ENCODE results near the gene TNP1. TPM values are rescaled to one million over a fixed set of nuclear protein-coding genes. Genes with fewer than 3 reads are reported as not detected.

TNP1 gene
- total and polyA plus RNA-seq, 2 experiments from 2014 or later, result not detected

DNA sequence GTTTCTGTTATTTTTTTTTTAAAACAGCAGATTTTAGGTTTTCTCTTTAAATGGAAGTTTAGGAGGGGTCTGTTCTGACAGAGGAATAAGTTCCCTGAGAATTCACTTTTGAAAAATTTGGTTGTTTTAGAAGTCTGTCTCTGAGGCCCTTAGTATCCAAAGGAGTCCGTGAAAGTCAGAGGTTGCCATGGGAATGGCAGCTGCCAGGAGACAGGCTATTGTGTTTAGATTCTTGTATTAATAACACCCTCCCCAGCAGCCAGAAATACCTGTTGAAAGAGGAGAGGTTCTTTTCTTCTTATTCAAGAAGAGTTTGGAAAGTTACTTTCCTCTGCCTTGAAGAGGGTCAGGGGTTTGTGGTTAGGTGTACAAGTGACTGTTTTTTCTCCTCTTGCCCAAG is 29.5 kb downstream of the TNP1 start:
- Histone ChIP-seq H3K27ac (no peak overlapping the region), H3K4me1 (ENCODE audit: low read depth) (peaks cover 5% of the 10 kb centered on the region), H3K4me3 (no peak overlapping the region), H3K27me3 (no peaks in the 10 kb centered on the region), H3K36me3 (no peaks in the 10 kb centered on the region), H3K9me3 (ENCODE audit: low read depth) (no peaks in the 10 kb centered on the region)
- TF ChIP-seq, protein P1, sequence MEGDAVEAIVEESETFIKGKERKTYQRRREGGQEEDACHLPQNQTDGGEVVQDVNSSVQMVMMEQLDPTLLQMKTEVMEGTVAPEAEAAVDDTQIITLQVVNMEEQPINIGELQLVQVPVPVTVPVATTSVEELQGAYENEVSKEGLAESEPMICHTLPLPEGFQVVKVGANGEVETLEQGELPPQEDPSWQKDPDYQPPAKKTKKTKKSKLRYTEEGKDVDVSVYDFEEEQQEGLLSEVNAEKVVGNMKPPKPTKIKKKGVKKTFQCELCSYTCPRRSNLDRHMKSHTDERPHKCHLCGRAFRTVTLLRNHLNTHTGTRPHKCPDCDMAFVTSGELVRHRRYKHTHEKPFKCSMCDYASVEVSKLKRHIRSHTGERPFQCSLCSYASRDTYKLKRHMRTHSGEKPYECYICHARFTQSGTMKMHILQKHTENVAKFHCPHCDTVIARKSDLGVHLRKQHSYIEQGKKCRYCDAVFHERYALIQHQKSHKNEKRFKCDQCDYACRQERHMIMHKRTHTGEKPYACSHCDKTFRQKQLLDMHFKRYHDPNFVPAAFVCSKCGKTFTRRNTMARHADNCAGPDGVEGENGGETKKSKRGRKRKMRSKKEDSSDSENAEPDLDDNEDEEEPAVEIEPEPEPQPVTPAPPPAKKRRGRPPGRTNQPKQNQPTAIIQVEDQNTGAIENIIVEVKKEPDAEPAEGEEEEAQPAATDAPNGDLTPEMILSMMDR (IDR thresholded peaks at IDR 0.05; ENCODE audit: low read depth, low read length), result no peak
- DNase-seq (ENCODE audit: low read depth in 1 of 2, low spot score in 1 of 2), result no peak

DNA sequence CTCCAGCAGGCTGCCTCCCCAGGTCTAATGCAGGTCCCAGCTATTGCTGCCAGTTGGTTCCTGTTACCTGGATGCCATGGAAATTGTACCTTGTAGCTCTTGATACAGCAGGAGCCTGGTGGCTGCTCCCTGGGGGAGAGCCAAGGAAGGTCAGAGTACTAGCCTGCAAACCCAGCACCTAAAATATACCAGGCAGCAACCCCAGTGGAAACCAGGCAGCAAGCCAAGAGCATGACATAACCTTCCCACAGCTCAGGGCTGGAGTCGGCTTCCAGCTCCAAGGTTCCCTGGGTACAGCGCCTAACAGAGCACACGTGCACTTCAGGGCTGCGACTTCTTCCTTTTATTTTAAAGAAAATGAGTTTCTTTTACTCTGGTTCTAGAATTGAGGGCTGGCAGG is 30.3 kb downstream of the TNP1 start:
- H3K36me3 ChIP-seq, result no peaks in the 10 kb centered on the region
- H3K4me3 ChIP-seq, result no peak overlapping the region
- no peak overlapping the region for H3K27ac ChIP-seq
- TF ChIP-seq, protein P1 (IDR thresholded peaks at IDR 0.05; ENCODE audit: low read depth, low read length), result no peak
- DNase-seq (ENCODE audit: low read depth in 1 of 2, low spot score in 1 of 2), result peak; percentile 62 to 75
- H3K27me3 ChIP-seq, result no peaks in the 10 kb centered on the region
- peaks cover 5% of the 10 kb centered on the region for H3K4me1 ChIP-seq (ENCODE audit: low read depth)
- no peaks in the 10 kb centered on the region for H3K9me3 ChIP-seq (ENCODE audit: low read depth)

DNA sequence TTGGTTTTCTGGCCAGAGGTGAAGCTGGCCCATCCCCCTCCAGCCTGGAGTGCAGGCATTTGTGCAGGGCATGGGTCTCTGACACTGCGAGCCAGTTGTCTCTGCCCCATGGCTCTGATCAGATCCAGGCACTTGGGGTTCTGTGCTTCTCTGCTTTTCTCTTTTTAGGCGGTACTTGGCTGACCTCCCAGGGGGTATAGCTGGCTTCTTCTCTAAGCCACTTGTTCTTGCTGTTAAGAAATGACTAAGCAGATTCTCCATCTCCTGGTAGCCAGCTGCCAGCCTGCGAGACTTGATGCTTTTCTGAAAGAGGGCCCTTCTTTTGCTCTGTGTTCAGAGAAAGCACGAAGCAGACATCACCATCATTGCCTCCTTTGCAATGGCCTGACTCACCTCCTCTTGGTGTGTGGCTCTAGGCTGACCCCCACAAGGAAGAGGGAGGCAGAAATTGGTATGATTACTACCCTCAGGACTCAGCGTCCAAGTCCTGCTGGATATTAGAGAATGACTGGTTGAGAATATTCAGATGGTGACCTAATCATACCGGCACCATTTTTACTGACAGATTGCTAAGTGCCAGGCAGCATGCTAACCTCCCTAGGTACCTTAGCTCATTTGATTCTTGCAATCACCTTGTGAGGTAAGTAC is 32.7 kb downstream of the TNP1 start:
- DNase-seq (ENCODE audit: low read depth in 1 of 2, low spot score in 1 of 2), result no peak
- peaks cover 5% of the 10 kb centered on the region for H3K4me1 ChIP-seq (ENCODE audit: low read depth)
- TF ChIP-seq, protein P1 (IDR thresholded peaks at IDR 0.05; ENCODE audit: low read depth, low read length), result no peak

DNA sequence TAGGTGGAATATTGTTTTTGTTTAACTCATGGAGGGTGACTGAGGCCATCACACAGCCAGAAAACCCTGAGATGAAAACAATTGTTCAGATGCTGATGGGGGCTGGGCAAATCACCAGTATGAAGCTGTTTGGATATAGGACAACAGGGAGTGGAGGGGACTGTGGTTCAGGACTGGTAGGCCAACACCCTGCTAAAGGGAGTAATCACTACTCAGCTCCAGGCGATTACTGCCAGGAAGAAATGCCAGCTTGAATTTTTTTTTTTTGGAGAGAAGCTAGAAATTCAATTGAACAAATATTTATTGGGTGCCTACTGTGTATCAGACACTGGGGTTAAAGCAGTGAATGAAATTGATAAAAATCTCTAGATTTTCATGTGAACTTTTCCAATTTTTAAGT is 37.4 kb downstream of the TNP1 start:
- no peaks in the 10 kb centered on the region for H3K9me3 ChIP-seq (ENCODE audit: low read depth)
- H3K27ac ChIP-seq, result no peak overlapping the region
- H3K27me3 ChIP-seq, result no peaks in the 10 kb centered on the region
- H3K4me3 ChIP-seq, result no peak overlapping the region
- H3K4me1 ChIP-seq (ENCODE audit: low read depth), result no peaks in the 10 kb centered on the region
- no peaks in the 10 kb centered on the region for H3K36me3 ChIP-seq
- no peak for DNase-seq (ENCODE audit: low read depth in 1 of 2, low spot score in 1 of 2)
- TF ChIP-seq, protein P1 (IDR thresholded peaks at IDR 0.05; ENCODE audit: low read depth, low read length), result no peak

More for the DNA sequence above, 32.7 kb downstream of the TNP1 start:
- Histone ChIP-seq H3K27ac (no peak overlapping the region), H3K27me3 (no peaks in the 10 kb centered on the region), H3K4me3 (no peak overlapping the region), H3K36me3 (no peaks in the 10 kb centered on the region), H3K9me3 (ENCODE audit: low read depth) (no peaks in the 10 kb centered on the region)

DNA sequence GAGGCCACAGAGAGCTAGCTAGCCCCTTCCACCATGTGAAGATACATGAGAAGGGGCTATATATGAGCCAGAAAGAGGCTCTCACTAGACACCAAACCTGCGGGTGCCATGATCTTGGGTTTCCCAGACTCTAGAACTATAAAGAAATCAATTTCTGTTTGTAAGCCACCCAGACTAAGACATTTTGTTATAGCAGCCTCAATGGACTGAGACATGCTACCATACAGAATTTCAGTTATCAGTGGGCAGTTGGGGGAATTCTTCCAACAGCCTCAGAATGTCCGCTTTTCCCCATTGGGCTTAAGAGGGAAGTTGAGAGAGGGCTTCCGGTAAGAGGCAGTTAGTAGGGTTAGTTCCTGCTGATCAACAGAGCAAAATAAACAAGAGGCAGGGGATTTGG is 39.2 kb downstream of the TNP1 start:
- TF ChIP-seq, protein P1 (IDR thresholded peaks at IDR 0.05; ENCODE audit: low read depth, low read length), result no peak
- no peaks in the 10 kb centered on the region for H3K4me1 ChIP-seq (ENCODE audit: low read depth)
- H3K27me3 ChIP-seq, result no peaks in the 10 kb centered on the region
- no peak for DNase-seq (ENCODE audit: low read depth in 1 of 2, low spot score in 1 of 2)
- no peak overlapping the region for H3K27ac ChIP-seq
- H3K36me3 ChIP-seq, result no peaks in the 10 kb centered on the region
- no peak overlapping the region for H3K4me3 ChIP-seq
- no peaks in the 10 kb centered on the region for H3K9me3 ChIP-seq (ENCODE audit: low read depth)

All from cardiac muscle cell (in vitro differentiated cells and primary cell).